ENCODE measurements around the gene LPP. TPM values are rescaled to one million over a fixed set of nuclear protein-coding genes. Genes with fewer than 3 reads are reported as not detected.

Gene LPP
- total RNA-seq, 1 donor from 2014 or later, result 93.9 TPM

GRCh38 chr3:188772886-188773285, 618.9 kb downstream of the LPP start:
- no peak for DNase-seq (ENCODE audit: low read depth)
- no peak for TF ChIP-seq CTCF (conservative IDR thresholded peaks at IDR 0.05; ENCODE audit: low read depth, low read length)
- no peak overlapping the region for H3K4me3 ChIP-seq (ENCODE audit: low read depth, low read length)

- no peak overlapping the region for H3K4me3 ChIP-seq (ENCODE audit: low read depth, low read length)
- TF ChIP-seq CTCF (conservative IDR thresholded peaks at IDR 0.05; ENCODE audit: low read depth, low read length), result no peak
- DNase-seq (ENCODE audit: low read depth), result no peak
Observed at GRCh38 chr3:188775412-188775811, 621.5 kb downstream of the LPP start.

DNA sequence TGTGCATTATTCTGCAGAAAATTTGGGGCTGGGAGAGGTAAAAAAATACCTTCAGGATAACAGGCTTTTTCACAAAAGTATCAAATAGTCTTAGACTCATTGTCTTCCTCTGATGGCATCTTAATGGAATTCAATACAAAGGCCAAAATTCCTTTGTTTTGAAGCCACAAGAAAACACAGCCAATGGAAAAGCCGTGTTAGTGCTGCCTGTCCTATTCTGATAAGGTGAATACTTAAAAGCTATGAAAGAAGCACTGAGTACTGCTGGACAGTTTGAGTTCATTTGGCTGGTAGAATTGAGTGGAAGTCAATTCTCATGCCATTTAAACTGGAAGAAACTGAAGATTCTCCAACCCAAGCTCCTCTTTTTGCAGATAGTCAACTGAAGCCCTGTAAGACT, 622.5 kb downstream of the LPP start:
- TF ChIP-seq CTCF (conservative IDR thresholded peaks at IDR 0.05; ENCODE audit: low read depth, low read length), result no peak
- H3K4me3 ChIP-seq (ENCODE audit: low read depth, low read length), result no peak overlapping the region
- no peak for DNase-seq (ENCODE audit: low read depth)

DNA sequence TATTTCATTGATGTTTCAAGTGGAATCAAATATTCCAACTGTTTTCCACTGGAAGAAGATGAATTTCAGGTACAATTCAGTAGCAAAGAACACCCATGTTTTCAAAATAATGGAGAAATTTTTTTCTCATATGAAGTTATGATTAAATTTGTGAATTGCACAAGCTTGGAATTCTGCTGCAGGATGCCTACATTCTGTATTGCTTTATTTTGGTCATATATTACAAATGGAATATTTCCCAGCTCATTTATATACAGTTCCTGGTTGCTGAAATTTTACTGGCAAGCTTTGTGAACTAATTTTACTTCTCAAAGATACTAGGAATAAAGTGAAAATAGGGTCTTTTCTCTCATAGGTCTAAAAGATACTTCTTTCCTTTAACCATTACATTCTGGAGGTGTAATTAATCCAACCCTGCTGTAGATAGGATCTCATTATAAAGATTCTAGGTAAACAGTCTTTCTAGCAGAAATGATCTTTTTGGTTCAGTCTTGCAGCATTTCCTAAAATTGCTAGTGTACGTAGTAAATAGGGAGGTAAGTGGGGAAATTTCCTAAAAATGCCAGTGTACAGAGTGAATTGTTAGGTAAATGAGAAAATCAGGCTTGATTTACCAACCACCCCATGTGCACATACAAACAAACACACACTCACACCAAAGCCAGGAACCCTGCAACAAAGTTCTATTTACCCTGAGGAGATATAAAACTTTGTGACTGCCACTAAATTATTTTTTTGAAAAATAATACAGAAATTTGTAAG, 624.3 kb downstream of the LPP start:
- TF ChIP-seq CTCF (conservative IDR thresholded peaks at IDR 0.05; ENCODE audit: low read depth, low read length), result no peak
- no peak overlapping the region for H3K4me3 ChIP-seq (ENCODE audit: low read depth, low read length)
- no peak for DNase-seq (ENCODE audit: low read depth)

DNA sequence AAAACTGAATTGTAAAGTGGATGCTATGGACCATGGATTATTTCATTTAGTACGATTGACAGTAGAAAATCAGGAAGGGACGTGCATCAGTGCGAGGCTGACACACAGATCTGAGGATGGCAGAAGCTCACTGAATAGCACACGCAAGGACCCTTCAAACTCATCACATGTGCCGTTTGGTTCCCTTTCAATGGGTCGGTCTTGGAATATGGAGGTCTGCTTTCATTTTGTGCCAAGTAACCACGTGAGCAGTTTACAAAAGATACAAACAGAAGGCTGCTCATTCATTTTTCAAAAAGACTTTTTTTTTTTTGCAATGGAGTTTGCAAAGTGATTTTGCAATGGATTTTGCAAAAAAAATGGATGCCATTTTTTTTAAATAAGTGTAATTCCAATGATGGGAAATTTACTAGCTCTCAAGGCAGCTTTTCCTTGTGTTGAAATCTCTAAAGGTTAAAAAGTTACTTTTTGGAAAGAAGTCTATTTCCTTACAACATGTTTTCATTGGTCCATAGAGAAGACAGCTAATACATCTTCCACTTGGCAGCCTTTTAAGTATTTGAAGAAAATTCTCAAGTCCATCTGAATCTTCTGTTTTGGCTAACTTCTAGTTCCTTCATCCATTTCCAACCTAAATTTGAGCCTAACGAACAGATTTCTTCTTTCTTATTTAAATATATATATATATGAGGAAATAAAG, 625.5 kb downstream of the LPP start:
- no peak for DNase-seq (ENCODE audit: low read depth)
- H3K4me3 ChIP-seq (ENCODE audit: low read depth, low read length), result no peak overlapping the region

More for the DNA sequence above, 625.5 kb downstream of the LPP start:
- TF ChIP-seq CTCF (conservative IDR thresholded peaks at IDR 0.05; ENCODE audit: low read depth, low read length), result no peak
